ENCODE results near the gene UMPS. TPM values are rescaled to one million over a fixed set of nuclear protein-coding genes. Genes with fewer than 3 reads are reported as not detected.

Gene UMPS
- polyA plus RNA-seq (43.2 to 53.7 TPM (median 51.7 TPM) in 3 replicates), polyA minus RNA-seq (30.4 to 61.2 TPM (median 43.1 TPM) in 3 replicates)
- polyA plus RNA-seq (2011; ENCODE audit: low read depth) = 55.3 TPM
- 25.8 and 35.3 TPM in 2 replicates for polyA plus RNA-seq (2011; cell fraction: cytosol; rRNA removed)
- 40.5 and 52.5 TPM in 2 replicates for polyA plus RNA-seq (2011; cell fraction: nucleus; rRNA removed)
- polyA plus RNA-seq (2012; ENCODE audit: low replicate concordance) = 21.1 and 30.6 TPM in 2 replicates
- polyA minus RNA-seq (2011; cell fraction: cytosol; rRNA and poly(A)+ RNA removed) = 89.2 TPM
- 16.4 and 29.3 TPM in 2 replicates for polyA minus RNA-seq (2011; cell fraction: nucleus; rRNA and poly(A)+ RNA removed)

DNA sequence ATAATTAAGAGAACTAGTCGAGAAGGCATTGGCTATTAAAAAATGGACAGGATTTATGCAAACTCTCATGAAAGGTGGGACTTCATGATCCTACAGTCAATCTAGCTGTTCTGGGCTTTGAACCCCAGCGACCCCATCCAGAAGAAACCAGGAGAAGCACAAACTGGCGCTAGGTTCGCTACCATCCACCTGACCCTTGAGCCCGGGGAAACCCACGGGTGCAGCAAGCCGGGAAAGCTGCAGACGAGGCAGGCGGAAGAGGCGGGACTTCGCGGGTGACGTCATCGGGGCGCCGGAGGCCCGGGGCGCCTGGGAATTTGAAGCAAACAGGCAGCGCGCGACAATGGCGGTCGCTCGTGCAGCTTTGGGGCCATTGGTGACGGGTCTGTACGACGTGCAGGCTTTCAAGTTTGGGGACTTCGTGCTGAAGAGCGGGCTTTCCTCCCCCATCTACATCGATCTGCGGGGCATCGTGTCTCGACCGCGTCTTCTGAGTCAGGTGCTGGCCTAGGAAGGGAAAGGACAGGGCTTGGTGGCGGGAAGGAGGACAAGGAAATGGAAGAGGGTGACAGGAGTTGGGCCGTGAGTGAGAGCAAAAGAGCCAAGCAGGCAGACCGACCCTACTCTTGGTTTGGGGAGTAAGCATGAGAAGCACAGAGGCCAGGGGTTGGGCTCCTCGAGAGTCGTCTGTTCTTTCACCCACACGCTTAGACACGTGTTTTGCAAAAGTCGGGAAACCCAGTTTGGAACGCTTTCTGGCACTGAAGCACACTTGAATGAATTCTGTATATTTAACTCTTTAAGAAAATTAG lies at the start of gene UMPS:
UMPS (plus strand) TSS at position 324 of the 812 bp plus-strand sequence; CDS start at position 344, 20 bp downstream.
- H4K20me1 ChIP-seq (ENCODE audit: control insufficient read depth, extremely low read depth, insufficient read depth, low read length) = peaks cover 7% of the 10 kb centered on the region
- peak; percentile 41 for DNase-seq (ENCODE audit: low read depth, low spot score)
- H3K9me3 ChIP-seq (ENCODE audit: control insufficient read depth, low read depth, low read length) = no peaks in the 10 kb centered on the region
- peak within 1 kb of the TSS; percentile 100 for H2AFZ ChIP-seq (ENCODE audit: control insufficient read depth, low read length)
- H3K9me1 ChIP-seq (ENCODE audit: control insufficient read depth, extremely low read depth, insufficient read depth, low read length) = peaks cover 3% of the 10 kb centered on the region
- H3K27me3 ChIP-seq (ENCODE audit: control insufficient read depth, extremely low read depth, insufficient read depth, low read length) = peaks cover 3% of the 10 kb centered on the region
- dilution Hi-C loops (cut with MboI; ENCODE audit: extremely low pct_ligation_motif_present, low sequenced_read_pairs) = no loop called here
- peak within 1 kb of the TSS; percentile 97 for H3K27ac ChIP-seq (ENCODE audit: control insufficient read depth, insufficient read depth, low read length)
- H3K36me3 ChIP-seq (ENCODE audit: control insufficient read depth in 2 of 2, extremely low read depth in 1 of 2, insufficient read depth in 2 of 2, low read length in 2 of 2) = peaks cover 0 to 13% of the 10 kb centered on the region in 2 experiments
- H3K9ac ChIP-seq (ENCODE audit: control insufficient read depth, extremely low read depth, insufficient read depth, low read length) = peak within 1 kb of the TSS; percentile 99
- TF ChIP-seq, protein P1, sequence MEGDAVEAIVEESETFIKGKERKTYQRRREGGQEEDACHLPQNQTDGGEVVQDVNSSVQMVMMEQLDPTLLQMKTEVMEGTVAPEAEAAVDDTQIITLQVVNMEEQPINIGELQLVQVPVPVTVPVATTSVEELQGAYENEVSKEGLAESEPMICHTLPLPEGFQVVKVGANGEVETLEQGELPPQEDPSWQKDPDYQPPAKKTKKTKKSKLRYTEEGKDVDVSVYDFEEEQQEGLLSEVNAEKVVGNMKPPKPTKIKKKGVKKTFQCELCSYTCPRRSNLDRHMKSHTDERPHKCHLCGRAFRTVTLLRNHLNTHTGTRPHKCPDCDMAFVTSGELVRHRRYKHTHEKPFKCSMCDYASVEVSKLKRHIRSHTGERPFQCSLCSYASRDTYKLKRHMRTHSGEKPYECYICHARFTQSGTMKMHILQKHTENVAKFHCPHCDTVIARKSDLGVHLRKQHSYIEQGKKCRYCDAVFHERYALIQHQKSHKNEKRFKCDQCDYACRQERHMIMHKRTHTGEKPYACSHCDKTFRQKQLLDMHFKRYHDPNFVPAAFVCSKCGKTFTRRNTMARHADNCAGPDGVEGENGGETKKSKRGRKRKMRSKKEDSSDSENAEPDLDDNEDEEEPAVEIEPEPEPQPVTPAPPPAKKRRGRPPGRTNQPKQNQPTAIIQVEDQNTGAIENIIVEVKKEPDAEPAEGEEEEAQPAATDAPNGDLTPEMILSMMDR (optimal IDR thresholded peaks at IDR 0.05 in 1 of 3, IDR thresholded peaks at IDR 0.05 in 1 of 3, conservative IDR thresholded peaks at IDR 0.05 in 1 of 3; ENCODE audit: extremely low read depth in 1 of 3, insufficient read depth in 2 of 3, low read length in 3 of 3) = no peak
- TF ChIP-seq EZH2 (IDR thresholded peaks at IDR 0.05; ENCODE audit: low read length) = no peak
- peak within 1 kb of the TSS; percentile 66 for H3K4me2 ChIP-seq (ENCODE audit: control insufficient read depth, extremely low read depth, insufficient read depth, low read depth, low read length)
- H3K79me2 ChIP-seq (ENCODE audit: control insufficient read depth, insufficient read depth, low read length) = peaks cover 42% of the 10 kb centered on the region
- peak within 1 kb of the TSS; percentile 90 to 99 (median 94) for H3K4me3 ChIP-seq (ENCODE audit: control insufficient read depth in 2 of 3, extremely low read depth in 1 of 3, insufficient read depth in 2 of 3, low read depth in 1 of 3, low read length in 3 of 3)
- no peak for FAIRE-seq
- peaks cover 22% of the 10 kb centered on the region for H3K4me1 ChIP-seq (ENCODE audit: control insufficient read depth, extremely low read depth, insufficient read depth, low read length)

DNA sequence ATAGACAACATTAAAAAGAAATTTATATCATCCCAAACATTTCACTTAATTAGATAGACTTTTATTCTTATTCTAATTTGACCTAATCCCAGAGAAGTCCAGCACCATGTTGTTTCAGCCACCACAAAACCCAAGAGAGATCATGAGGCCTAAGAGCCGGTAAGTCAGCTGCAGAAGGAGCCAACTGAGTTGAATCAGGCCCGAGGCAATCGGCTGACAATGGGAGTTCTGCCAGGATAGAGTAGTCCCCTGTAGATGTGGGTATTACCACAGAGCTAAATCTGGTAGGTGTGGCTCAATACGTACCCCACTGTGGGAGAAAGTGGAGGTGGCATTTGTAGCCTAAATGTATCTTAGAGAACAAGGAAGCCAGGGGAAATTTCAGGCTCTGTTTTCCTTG lies 49.7 kb upstream of the UMPS start:
- peaks cover 6% of the 10 kb centered on the region for H3K4me1 ChIP-seq (ENCODE audit: control insufficient read depth, extremely low read depth, insufficient read depth, low read length)
- H3K4me3 ChIP-seq (ENCODE audit: control insufficient read depth in 2 of 3, extremely low read depth in 1 of 3, insufficient read depth in 2 of 3, low read depth in 1 of 3, low read length in 3 of 3) = no peak overlapping the region
- H4K20me1 ChIP-seq (ENCODE audit: control insufficient read depth, extremely low read depth, insufficient read depth, low read length) = no peaks in the 10 kb centered on the region
- no peaks in the 10 kb centered on the region for H3K9me3 ChIP-seq (ENCODE audit: control insufficient read depth, low read depth, low read length)
- H2AFZ ChIP-seq (ENCODE audit: control insufficient read depth, low read length) = no peak overlapping the region
- H3K36me3 ChIP-seq (ENCODE audit: control insufficient read depth in 2 of 2, extremely low read depth in 1 of 2, insufficient read depth in 2 of 2, low read length in 2 of 2) = no peaks in the 10 kb centered on the region
- no peak overlapping the region for H3K27ac ChIP-seq (ENCODE audit: control insufficient read depth, insufficient read depth, low read length)
- H3K27me3 ChIP-seq (ENCODE audit: control insufficient read depth, extremely low read depth, insufficient read depth, low read length) = no peaks in the 10 kb centered on the region
- no peak overlapping the region for H3K9ac ChIP-seq (ENCODE audit: control insufficient read depth, extremely low read depth, insufficient read depth, low read length)
- no peak for FAIRE-seq
- H3K9me1 ChIP-seq (ENCODE audit: control insufficient read depth, extremely low read depth, insufficient read depth, low read length) = no peaks in the 10 kb centered on the region
- DNase-seq (ENCODE audit: low read depth, low spot score) = no peak
- H3K4me2 ChIP-seq (ENCODE audit: control insufficient read depth, extremely low read depth, insufficient read depth, low read depth, low read length) = no peak overlapping the region
- H3K79me2 ChIP-seq (ENCODE audit: control insufficient read depth, insufficient read depth, low read length) = no peaks in the 10 kb centered on the region
- dilution Hi-C loops (cut with MboI; ENCODE audit: extremely low pct_ligation_motif_present, low sequenced_read_pairs) = no loop called here
- TF ChIP-seq, protein P1 (optimal IDR thresholded peaks at IDR 0.05 in 1 of 3, IDR thresholded peaks at IDR 0.05 in 1 of 3, conservative IDR thresholded peaks at IDR 0.05 in 1 of 3; ENCODE audit: extremely low read depth in 1 of 3, insufficient read depth in 2 of 3, low read length in 3 of 3) = no peak
- no peak for TF ChIP-seq EZH2 (IDR thresholded peaks at IDR 0.05; ENCODE audit: low read length)
